Muscle of back (tissue), 11 donors: Measurements from ENCODE around the gene PCDHA5. TPM values are rescaled to one million over a fixed set of nuclear protein-coding genes. Genes with fewer than 3 reads are reported as not detected.

Experiments
- DNase-seq, 3 donors: peaks; one replicate each; pipeline versions ENCODE4 v3.0.0 to v3.0.0-alpha.2; 2013
- polyA plus RNA-seq, 10 donors: library from polyadenylated mRNA; unstranded; fragments of 120-200 nt; gene quantifications; one replicate each; pipeline ENCODE4 v1.2.1, GENCODE V29; 2013; ENCODE audit not compliant: insufficient read length in 10 of 10

Gene PCDHA5
- polyA plus RNA-seq, 10 donors = 0.04 to 0.07 TPM; not detected in 8

DNA sequence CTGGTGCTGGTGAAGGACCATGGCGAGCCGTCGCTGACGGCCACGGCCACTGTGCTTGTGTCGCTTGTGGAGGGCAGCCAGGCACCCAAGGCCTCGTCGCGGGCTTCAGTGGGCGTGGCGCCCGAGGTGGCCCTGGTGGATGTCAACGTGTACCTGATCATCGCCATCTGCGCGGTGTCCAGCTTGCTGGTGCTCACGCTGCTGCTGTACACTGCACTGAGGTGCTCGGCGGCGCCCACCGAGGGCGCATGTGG lies 36.5 kb downstream of the PCDHA5 start:
- no peak for DNase-seq

DNA sequence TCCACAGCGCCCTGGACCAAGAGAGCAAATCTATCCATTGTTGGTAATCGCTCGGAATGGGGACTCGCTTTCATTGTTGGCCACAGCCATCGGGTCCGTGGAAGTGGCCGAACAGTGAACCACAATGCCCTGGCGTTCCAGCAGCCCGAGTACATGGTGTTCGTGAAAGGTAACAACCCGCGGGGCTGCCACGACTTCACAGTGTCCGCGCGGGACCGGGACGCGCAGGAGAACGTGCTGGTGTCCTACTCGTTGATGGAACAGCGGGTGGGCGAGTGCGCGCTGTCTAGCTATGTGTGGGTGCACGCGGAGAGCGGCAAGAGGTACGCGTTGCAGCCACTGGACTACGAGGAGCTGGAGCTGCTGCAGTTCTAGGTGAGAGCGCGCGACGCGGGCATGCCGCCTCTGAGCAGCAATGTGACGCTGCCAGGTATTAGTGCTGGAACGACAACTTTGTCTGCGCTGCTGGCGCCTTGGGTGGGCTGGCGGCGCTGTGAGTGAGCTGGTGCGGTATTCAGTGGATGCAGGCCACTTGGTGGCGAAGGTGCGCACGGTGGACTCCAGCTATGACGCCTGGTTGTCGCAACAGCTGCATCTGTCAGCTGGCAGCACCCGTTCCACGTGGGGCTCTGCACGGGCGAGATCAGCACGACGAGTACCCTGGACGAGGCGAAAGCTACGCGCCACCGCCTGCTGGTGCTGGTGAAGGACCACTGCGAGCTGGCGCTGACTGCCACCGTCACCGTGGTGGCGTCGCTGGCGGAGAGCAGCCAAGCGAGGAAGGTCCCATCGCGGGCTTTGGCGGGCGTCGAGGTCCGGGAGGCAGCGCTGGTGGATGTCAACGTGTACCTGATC lies 41.3 kb downstream of the PCDHA5 start:
- DNase-seq = no peak

DNA sequence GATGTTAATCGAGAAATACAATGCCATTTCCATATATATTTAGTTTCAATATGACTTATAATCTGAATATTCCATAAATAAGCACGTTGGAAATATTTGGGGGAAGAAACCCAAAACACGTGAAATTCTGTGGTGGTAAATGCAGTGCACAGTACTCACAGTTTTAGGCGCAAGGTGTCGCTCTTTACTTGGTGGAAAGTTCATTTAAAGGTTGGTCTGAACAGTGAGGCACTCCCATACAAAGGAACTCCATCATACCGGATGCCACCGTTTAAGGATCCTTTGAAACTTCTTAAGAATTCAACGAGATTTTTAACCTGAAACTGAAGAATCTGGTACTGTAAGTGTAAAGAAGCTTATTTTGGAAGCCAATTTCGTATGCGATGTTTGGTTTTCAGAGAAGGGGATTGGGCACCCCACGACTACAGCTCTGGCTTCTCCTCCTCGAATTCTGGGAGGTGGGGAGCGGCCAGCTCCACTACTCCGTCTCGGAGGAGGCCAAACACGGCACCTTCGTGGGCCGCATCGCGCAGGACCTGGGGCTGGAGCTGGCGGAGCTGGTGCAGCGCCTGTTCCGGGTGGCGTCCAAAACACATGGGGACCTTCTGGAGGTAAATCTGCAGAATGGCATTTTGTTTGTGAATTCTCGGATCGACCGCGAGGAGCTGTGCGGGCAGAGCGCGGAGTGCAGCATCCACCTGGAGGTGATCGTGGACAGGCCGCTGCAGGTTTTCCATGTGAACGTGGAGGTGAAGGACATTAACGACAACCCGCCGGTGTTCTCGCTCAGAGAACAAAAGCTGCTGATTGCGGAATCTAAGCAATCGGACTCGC lies 47.5 kb downstream of the PCDHA5 start, which contains the start of gene PCDHA11:
PCDHA11 (plus strand) TSS at position 237 of the 834 bp plus-strand sequence; CDS start at position 384, 147 bp downstream.
- DNase-seq = no peak

GRCh38 chr5:140869555-140869886 lies 48.1 kb downstream of the PCDHA5 start:
- DNase-seq = no peak

GRCh38 chr5:140870221-140871201 lies 49.1 kb downstream of the PCDHA5 start:
- no peak for DNase-seq

Other genes starting within 250 kb of the PCDHA5 start
- gene CD14, start 188.4 kb upstream of the PCDHA5 start, polyA plus RNA-seq = 10 to 100 TPM; 15.2 to 38.2 (median 24.1) TPM
- 10 to 100 TPM in 2 of 10 donors, 1 to 10 TPM in 8; 5.2 to 12.4 (median 8.1) TPM for gene TMCO6, start 182.2 kb upstream of the PCDHA5 start, polyA plus RNA-seq
- gene NDUFA2, start 174.0 kb upstream of the PCDHA5 start, polyA plus RNA-seq = 10 to 100 TPM; 41.3 to 75.2 (median 56.1) TPM
- gene IK, start 173.8 kb upstream of the PCDHA5 start, polyA plus RNA-seq = 100 to 1,000 TPM in 2 of 10 donors, 10 to 100 TPM in 8; 81.5 to 114 (median 94.1) TPM
- 10 to 100 TPM; 10.9 to 16.2 (median 12.8) TPM for gene WDR55, start 156.7 kb upstream of the PCDHA5 start, polyA plus RNA-seq
- under 1 TPM in 3 of 10 donors, not detected in 7; 0.16 to 0.92 (median 0.24) TPM for gene DND1, start 148.0 kb upstream of the PCDHA5 start, polyA plus RNA-seq
- 10 to 100 TPM; 42.2 to 53.9 (median 48.9) TPM for gene HARS1, start 130.2 kb upstream of the PCDHA5 start, polyA plus RNA-seq
- 10 to 100 TPM; 20.5 to 35.9 (median 25.3) TPM for gene HARS2, start 130.2 kb upstream of the PCDHA5 start, polyA plus RNA-seq
- 10 to 100 TPM; 72.9 to 93.3 (median 78.7) TPM for gene ZMAT2, start 121.2 kb upstream of the PCDHA5 start, polyA plus RNA-seq
- gene PCDHA1, start 35.5 kb upstream of the PCDHA5 start, polyA plus RNA-seq = under 1 TPM in 4 of 10 donors, not detected in 6; 0.05 to 0.11 (median 0.06) TPM
- gene PCDHA2, start 26.8 kb upstream of the PCDHA5 start, polyA plus RNA-seq = under 1 TPM in 8 of 10 donors, not detected in 2; 0.04 to 0.22 (median 0.10) TPM
- under 1 TPM; 0.06 to 0.31 (median 0.23) TPM for gene PCDHA3, start 20.6 kb upstream of the PCDHA5 start, polyA plus RNA-seq
- under 1 TPM; 0.04 to 0.39 (median 0.18) TPM for gene PCDHA4, start 14.5 kb upstream of the PCDHA5 start, polyA plus RNA-seq
- under 1 TPM in 9 of 10 donors, not detected in 1; 0.08 to 0.20 (median 0.16) TPM for gene PCDHA6, start 6.3 kb downstream of the PCDHA5 start, polyA plus RNA-seq
- gene PCDHA7, start 12.7 kb downstream of the PCDHA5 start, polyA plus RNA-seq = under 1 TPM; 0.05 to 0.35 (median 0.13) TPM
- under 1 TPM in 6 of 10 donors, not detected in 4; 0.07 to 0.11 (median 0.09) TPM for gene PCDHA8, start 19.6 kb downstream of the PCDHA5 start, polyA plus RNA-seq
- under 1 TPM in 5 of 10 donors, not detected in 5; 0.04 to 0.07 (median 0.06) TPM for gene PCDHA9, start 26.8 kb downstream of the PCDHA5 start, polyA plus RNA-seq
- under 1 TPM; 0.07 to 0.29 (median 0.17) TPM for gene PCDHA10, start 34.3 kb downstream of the PCDHA5 start, polyA plus RNA-seq
- under 1 TPM in 7 of 10 donors, not detected in 3; 0.03 to 0.61 (median 0.05) TPM for gene PCDHA11, start 47.3 kb downstream of the PCDHA5 start, polyA plus RNA-seq
- gene PCDHA12, start 53.7 kb downstream of the PCDHA5 start, polyA plus RNA-seq = under 1 TPM in 6 of 10 donors, not detected in 4; 0.04 to 0.16 (median 0.07) TPM
- gene PCDHA13, start 60.5 kb downstream of the PCDHA5 start, polyA plus RNA-seq = under 1 TPM in 5 of 10 donors, not detected in 5; 0.04 to 0.22 (median 0.12) TPM
- under 1 TPM in 9 of 10 donors, not detected in 1; 0.07 to 0.38 (median 0.12) TPM for gene PCDHAC1, start 104.7 kb downstream of the PCDHA5 start, polyA plus RNA-seq
- gene PCDHAC2, start 144.9 kb downstream of the PCDHA5 start, polyA plus RNA-seq = 1 to 10 TPM in 6 of 10 donors, under 1 TPM in 4; 0.67 to 5.8 (median 1.4) TPM
- under 1 TPM; 0.07 to 0.20 (median 0.10) TPM for gene PCDHB1, start 229.8 kb downstream of the PCDHA5 start, polyA plus RNA-seq